Transverse colon (tissue), 4 donors: ENCODE results near the gene FGD4. TPM values are rescaled to one million over a fixed set of nuclear protein-coding genes. Genes with fewer than 3 reads are reported as not detected.
A peak's percentile ranks its signal among the peaks of the same experiment; 100 is the strongest.

Source experiments
- DNase-seq: peaks from one replicate; pipeline ENCODE4 v3.0.0-alpha.2; 2019
- H3K27ac ChIP-seq, 4 donors: fragments of 200-600 bp; sonication (generic); 2 replicates each; pipeline ENCODE4 v1.5.1; 2016 to 2018; ENCODE audit warnings: inconsistent platforms in 4 of 4
- H3K27me3 ChIP-seq: fragments of 200-600 bp; sonication (generic); 2 replicates; pipeline ENCODE4 v1.5.1; 2017; ENCODE audit warnings: inconsistent platforms
- H3K36me3 ChIP-seq, 4 donors: fragments of 200-600 bp; sonication (generic); 2 replicates each; pipeline ENCODE4 v1.5.1; 2017 to 2019; ENCODE audit warnings: inconsistent platforms in 4 of 4
- H3K4me1 ChIP-seq, 4 donors: fragments of 200-600 bp; sonication (generic); 2 replicates each; pipeline ENCODE4 v1.5.1; 2017 to 2020; ENCODE audit warnings: inconsistent platforms in 4 of 4
- H3K4me3 ChIP-seq, 4 donors: fragments of 200-600 bp; sonication (generic); 1 replicate in 1 of 4; 2 replicates in 3 of 4; pipeline versions ENCODE4 v1.5.1 to v1.6.1; 2017 to 2019; ENCODE audit warnings: inconsistent platforms in 4 of 4
- H3K9me3 ChIP-seq, 2 donors: fragments of 200-600 bp; sonication (generic); 2 replicates each; pipeline ENCODE4 v1.5.1; 2017 to 2019; ENCODE audit warnings: inconsistent platforms in 2 of 2
- CTCF ChIP-seq, 5 experiments: fragments of 200-600 bp in 3 of 5; fragments of 450-650 bp in 2 of 5; sonication (generic) in 3 of 5; IDR thresholded peaks; 1 replicate in 2 of 5; 2 replicates in 3 of 5; pipeline ENCODE4 v1.5.1; 2016 to 2017; ENCODE audit warnings: antibody characterized with exemption in 5 of 5, inconsistent platforms in 3 of 5, mild to moderate bottlenecking in 2 of 5, moderate library complexity in 1 of 5
- EP300 ChIP-seq: sonication (generic); formaldehyde crosslinking; IDR thresholded peaks from one replicate; pipeline ENCODE4 v1.6.1; 2017; ENCODE audit warnings: antibody characterized with exemption, low read depth
- POLR2A ChIP-seq: fragments of 450-650 bp; IDR thresholded peaks from one replicate; pipeline ENCODE4 v1.6.1; 2016; ENCODE audit warnings: antibody characterized with exemption, mild to moderate bottlenecking, moderate library complexity
- POLR2AphosphoS5 ChIP-seq, 3 donors: sonication (generic); formaldehyde crosslinking; IDR thresholded peaks; one replicate each; pipeline ENCODE4 v1.6.1; 2016; ENCODE audit warnings: antibody characterized with exemption in 3 of 3
- WGBS, 2 donors: methylation state at CpG; one replicate each; pipeline ENCODE4 v1.1.5; 2018; ENCODE audit warnings: low coverage in 1 of 2; 5-methylcytosine and 5-hydroxymethylcytosine counted together
- in situ Hi-C, 4 donors: fragments of 200-750 bp; cut with MboI; loops; one replicate each; pipeline versions ENCODE4 v1.15.0 to v1.15.1; 2017; ENCODE audit warnings: low sequenced_read_pairs in 3 of 4, low pct_ligation_motif_present in 1 of 4, low pct_unique_long_range_greater_than_20kb in 1 of 4
- intact Hi-C: fragments of 100-400 bp; cut with DNase I; formaldehyde crosslinking; loops from one replicate; pipeline ENCODE4 v1.15.1; 2023; ENCODE audit warnings: low total_unique reads
- total RNA-seq, 4 donors: library from RNA; depleted of rRNA; stranded (reverse); fragments of >200 nt; gene quantifications; one replicate each; pipeline ENCODE4 v1.1.0, GENCODE V29; 2016

Gene FGD4
- total RNA-seq, 4 donors from 2014 or later, result 80.2 to 132 (median 98.2) TPM

DNA sequence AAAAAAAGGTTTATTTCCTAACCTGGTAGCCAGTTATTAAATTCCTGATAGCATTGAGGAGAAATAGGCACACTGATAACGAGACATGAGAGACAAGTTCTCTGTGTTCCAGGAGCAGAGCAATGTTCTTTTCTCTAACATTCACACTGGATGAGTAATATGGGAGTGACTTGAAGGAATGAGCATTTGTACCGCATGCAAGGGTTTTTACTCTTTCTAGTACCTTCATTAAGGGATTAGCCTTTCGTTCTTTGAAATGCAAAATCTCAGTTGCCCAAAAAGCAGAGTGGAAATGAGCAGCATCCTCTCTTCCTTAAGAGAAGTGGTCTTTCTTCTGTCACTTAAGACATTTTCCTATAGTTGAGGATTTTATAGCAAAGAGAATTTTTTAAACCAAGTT is 54.7 kb downstream of the FGD4 start:
- 34 to 40% methylated on average over 3 of the region's 3 CpGs for WGBS, 2 donors
- in situ Hi-C loops, result loop anchor here in 3 of 4 donors (10.0 to 25.0 kb wide), 4 partner anchors 108 to 221 kb away; partner anchors contain the start of gene DNM1L (in 1 of the 3)
- Histone ChIP-seq H3K27ac (peak overlapping the region; percentile 59 to 70 (median 64)), H3K4me3 (no peak overlapping the region), H3K4me1 (peaks cover 20 to 63% (median 34%) of the 10 kb centered on the region in 4 donors), H3K9me3 (no peaks in the 10 kb centered on the region), H3K36me3 (no peaks in the 10 kb centered on the region), H3K27me3 (no peaks in the 10 kb centered on the region)
- intact Hi-C loops, result loop anchor here (10.0 kb wide), 1 partner anchor 221 kb away; the partner anchor contains the start of gene DNM1L
- TF ChIP-seq CTCF (IDR thresholded peaks at IDR 0.05), result no peak
- TF ChIP-seq POLR2A, result no peak
- peak in 2 of 3 donors; percentile 31 to 51 for TF ChIP-seq POLR2AphosphoS5 (IDR thresholded peaks at IDR 0.05)
- DNase-seq, result no peak

DNA sequence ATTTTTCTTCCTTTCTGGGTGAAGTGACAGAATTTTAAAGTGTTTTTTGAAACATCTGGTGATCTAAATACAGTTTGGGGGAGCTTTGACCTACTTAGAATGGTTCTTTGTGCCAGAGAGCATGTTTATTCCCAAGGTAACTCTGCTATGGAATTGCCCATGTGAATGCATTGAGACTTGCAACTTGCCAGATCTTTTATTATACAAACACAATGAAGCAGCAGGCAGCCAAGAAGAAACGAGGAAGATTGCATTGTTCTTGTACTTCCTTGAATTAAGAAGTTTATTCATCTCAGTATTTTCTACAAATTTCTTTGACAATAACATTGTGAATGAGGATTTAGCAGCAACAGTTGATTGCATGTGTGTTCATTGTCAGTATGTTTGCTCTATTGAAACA is 55.5 kb downstream of the FGD4 start:
- Histone ChIP-seq H3K4me1 (peaks cover 20 to 59% (median 33%) of the 10 kb centered on the region in 4 donors), H3K4me3 (no peak overlapping the region), H3K9me3 (no peaks in the 10 kb centered on the region), H3K27me3 (no peaks in the 10 kb centered on the region), H3K27ac (peak overlapping the region; percentile 56 to 70 (median 64)), H3K36me3 (no peaks in the 10 kb centered on the region)
- in situ Hi-C loops (loop anchor here in 3 of 4 donors (10.0 to 25.0 kb wide), 4 partner anchors 107 to 220 kb away; partner anchors contain the start of gene DNM1L (in 1 of the 3)), intact Hi-C loops (loop anchor here (10.0 kb wide), 1 partner anchor 220 kb away; the partner anchor contains the start of gene DNM1L)
- no peak for DNase-seq
- TF ChIP-seq CTCF (IDR thresholded peaks at IDR 0.05) (no peak), EP300 (no peak), POLR2AphosphoS5 (IDR thresholded peaks at IDR 0.05) (no peak), POLR2A (no peak)
- WGBS, 2 donors, result 0 to 3% methylated on average over 1 of the region's 1 CpG

DNA sequence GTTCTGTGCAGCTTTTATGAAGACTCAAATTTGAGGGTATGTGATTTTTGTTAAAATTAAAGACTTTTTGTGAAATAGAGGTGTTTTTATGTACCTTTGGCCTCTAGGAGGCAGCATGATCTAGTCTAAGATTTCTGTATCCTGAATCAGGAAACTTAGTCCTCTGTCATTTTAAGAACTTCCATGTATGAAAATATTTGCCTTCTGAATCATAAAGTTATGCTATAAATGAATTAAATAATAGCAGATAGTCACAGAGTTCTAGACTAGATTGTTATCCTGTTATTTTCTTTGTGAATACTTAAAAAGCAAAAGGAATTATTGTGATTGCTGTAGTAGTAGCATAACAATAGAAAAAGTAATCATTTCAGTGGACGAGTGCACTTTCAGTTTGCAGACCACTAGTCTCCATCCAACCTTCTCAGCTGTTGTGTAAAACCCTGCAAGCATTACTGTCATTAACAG is 56.3 kb downstream of the FGD4 start:
- peak overlapping the region in 1 of 4 donors; percentile 27 for H3K4me3 ChIP-seq
- no peaks in the 10 kb centered on the region for H3K9me3 ChIP-seq
- H3K27ac ChIP-seq, result peak overlapping the region; percentile 56 to 70 (median 64)
- no peaks in the 10 kb centered on the region for H3K27me3 ChIP-seq
- TF ChIP-seq CTCF (IDR thresholded peaks at IDR 0.05) (peak; percentile 49 to 72 (median 62)), POLR2A (no peak)
- in situ Hi-C loops, result loop anchor here in 3 of 4 donors (10.0 to 25.0 kb wide), 4 partner anchors 107 to 219 kb away; partner anchors contain the start of gene DNM1L (in 1 of the 3)
- no peak for DNase-seq
- intact Hi-C loops, result loop anchor here (10.0 kb wide), 1 partner anchor 219 kb away; the partner anchor contains the start of gene DNM1L
- WGBS, 2 donors, result 15 to 20% methylated on average over 1 of the region's 1 CpG
- H3K36me3 ChIP-seq, result no peaks in the 10 kb centered on the region
- H3K4me1 ChIP-seq, result peaks cover 20 to 51% (median 33%) of the 10 kb centered on the region in 4 donors

DNA sequence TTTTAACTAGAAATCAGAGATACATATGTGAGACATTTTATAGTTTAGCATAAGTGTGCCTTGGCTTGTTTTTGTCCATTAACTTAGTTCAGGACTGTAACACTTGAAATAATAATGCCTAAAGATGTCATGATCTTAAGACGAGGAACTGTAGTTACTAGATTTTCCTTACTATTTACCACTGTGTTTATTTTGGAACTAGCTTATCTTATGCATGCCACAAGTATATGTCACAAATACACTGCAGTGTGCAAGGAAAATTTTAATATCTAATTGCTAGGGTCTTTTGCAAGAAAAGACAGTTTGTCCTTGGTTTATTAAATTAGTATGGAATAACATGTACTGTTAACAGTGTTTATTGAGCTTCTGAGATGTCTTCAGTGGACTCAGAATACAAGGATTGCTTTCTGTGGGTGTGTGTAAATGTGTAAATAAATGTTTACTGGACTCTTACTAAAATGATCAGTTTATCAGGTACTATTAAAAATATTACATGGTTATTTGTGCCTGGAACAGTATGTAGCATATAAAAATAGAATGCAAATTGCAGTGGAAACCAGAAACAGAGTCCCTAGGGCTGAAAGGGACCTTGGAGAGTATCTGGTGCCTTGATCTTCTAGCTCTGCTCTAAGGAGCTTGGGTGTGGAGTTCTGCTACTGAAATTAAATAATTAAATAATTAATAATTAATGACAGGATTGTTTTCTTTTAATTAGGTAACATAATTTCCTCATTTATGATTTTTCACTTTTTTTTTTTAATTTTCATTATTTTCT is 58.1 kb downstream of the FGD4 start:
- intact Hi-C loops, result loop anchor here (10.0 kb wide), 1 partner anchor 217 kb away; the partner anchor contains the start of gene DNM1L
- in situ Hi-C loops, result loop anchor here in 3 of 4 donors (10.0 to 25.0 kb wide), 4 partner anchors 105 to 217 kb away; partner anchors contain the start of gene DNM1L (in 1 of the 3)

More for the DNA sequence above, 58.1 kb downstream of the FGD4 start:
- TF ChIP-seq CTCF (IDR thresholded peaks at IDR 0.05), result no peak
- TF ChIP-seq POLR2AphosphoS5 (IDR thresholded peaks at IDR 0.05), result no peak
- TF ChIP-seq POLR2A, result no peak
- TF ChIP-seq EP300, result no peak
- Histone ChIP-seq H3K27me3 (no peaks in the 10 kb centered on the region), H3K9me3 (no peaks in the 10 kb centered on the region), H3K4me3 (no peak overlapping the region), H3K4me1 (peaks cover 20 to 47% (median 33%) of the 10 kb centered on the region in 4 donors), H3K36me3 (no peaks in the 10 kb centered on the region), H3K27ac (no peak overlapping the region)
- DNase-seq, result no peak
- 27 to 43% methylated on average over 1 of the region's 1 CpG for whole genome bisulfite sequencing, 2 donors
